NK-92 treated with Interleukin-12 subunit alpha and Interleukin-12 subunit beta, amount 100 ng/mL, for 24 hours (cell line): ENCODE results near the gene UBE2E2.
"Not testable (repeated sequence)": the region's sequence is repeated elsewhere in the genome, so short reads cannot be mapped to it uniquely, and the experiment has no call there.

Source experiments
- DNase-seq: peaks from one replicate; lab custom pipeline; 2025; lab: John Stamatoyannopoulos, UW

Gene UBE2E2

GRCh38 chr3:23588547-23588946 is 385.4 kb downstream of the UBE2E2 start:
- DNase-seq = no peak

DNA sequence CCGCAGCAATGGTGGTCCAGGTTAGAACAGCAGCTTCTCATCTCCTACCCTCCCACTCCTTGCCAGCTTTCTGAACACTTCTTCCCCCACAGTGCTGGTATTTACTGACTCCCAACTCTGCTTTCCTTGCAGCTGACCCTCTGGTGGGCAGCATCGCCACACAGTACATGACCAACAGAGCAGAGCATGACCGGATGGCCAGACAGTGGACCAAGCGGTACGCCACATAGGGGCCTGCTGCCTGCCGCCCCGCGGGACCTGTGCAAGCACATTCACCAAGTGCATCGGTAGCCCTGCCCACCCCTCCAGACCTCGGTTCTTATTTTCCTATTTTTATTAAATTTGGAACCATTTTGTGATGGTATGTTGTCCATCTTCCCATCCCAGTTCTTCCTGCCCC is 386.5 kb downstream of the UBE2E2 start:
- DNase-seq = no peak

GRCh38 chr3:23590424-23591273 is 387.5 kb downstream of the UBE2E2 start:
- no peak for DNase-seq

DNA sequence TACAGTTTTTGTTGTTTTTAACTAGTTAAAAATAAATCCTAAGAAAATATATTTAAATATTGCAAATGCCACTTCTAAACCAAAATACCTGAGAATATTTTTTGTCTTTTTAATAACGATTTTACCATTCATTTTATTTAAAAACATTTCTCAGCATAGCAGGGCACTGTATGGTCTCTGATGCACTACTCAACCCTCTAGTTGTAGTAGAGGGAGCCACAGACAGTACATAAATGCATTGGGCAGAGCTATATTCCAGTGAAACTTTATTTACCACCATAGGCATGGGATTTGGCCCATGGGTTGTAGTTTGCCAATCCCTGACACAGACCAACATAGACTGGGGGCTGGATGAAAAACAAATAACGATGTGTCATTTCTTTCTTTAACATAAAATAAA is 388.2 kb downstream of the UBE2E2 start:
- DNase-seq = no peak

DNA sequence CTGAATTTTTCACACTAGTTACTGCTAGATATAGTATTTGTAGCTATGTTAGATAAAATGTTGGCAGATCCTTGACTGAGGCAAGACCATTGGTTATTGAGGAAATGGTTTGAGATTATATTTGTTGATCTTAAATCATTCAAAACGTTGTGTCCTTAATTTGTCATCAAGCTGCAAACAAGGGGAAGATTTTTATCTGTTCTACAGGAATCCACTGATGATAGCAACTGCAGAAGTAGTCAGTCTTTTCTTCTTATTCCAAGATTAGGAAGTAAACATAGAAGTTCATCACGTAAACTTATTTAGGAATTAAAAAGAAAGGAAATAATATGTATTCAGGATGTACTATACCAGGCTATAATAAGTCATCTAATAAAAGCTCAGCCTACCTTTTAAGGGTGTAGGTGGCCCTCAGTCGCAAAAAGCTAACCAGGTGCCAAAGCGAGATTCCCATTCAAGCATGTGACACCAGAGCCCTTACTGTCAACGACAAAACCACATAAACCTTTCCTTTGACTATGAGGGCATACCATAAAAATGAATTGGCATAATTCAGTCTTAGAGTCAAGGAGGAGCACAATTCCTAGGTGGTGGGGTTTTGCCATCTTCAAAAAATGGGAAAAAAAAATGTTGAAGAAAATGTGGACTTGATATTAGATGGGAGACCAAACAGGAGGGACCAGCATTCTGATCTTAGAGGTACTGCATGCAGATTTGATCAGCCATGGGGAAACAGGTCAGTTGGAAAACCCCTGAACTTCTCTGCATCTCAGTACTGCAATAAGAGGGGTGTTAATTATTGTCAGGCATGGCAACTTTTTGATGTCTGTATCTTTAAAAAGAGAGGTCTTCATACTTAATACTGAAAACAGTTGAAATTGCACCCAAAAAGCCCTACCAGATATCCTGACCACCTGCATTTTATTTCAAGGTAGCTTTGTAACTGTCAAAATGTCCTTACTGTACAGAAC is 390.1 kb downstream of the UBE2E2 start:
- no peak for DNase-seq

DNA sequence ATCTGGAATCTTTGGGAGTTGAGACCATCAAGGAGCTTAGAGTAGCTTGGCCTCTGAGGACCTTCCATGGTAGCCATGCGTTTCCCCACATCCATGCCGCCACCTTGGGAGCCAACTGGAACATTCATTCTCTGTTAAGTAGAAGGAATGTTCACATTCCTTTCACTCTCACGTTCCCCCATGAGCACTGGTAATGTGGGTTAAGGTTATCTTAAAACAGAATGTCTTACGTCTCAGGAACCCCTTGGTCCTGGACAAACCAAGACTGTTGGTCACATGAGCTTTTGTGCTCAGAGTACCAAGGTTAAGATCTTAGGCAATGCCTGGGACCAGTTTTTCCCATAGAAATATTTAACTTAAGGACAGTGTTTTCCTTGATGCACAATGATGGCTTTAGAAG is 390.9 kb downstream of the UBE2E2 start:
- no peak for DNase-seq

DNA sequence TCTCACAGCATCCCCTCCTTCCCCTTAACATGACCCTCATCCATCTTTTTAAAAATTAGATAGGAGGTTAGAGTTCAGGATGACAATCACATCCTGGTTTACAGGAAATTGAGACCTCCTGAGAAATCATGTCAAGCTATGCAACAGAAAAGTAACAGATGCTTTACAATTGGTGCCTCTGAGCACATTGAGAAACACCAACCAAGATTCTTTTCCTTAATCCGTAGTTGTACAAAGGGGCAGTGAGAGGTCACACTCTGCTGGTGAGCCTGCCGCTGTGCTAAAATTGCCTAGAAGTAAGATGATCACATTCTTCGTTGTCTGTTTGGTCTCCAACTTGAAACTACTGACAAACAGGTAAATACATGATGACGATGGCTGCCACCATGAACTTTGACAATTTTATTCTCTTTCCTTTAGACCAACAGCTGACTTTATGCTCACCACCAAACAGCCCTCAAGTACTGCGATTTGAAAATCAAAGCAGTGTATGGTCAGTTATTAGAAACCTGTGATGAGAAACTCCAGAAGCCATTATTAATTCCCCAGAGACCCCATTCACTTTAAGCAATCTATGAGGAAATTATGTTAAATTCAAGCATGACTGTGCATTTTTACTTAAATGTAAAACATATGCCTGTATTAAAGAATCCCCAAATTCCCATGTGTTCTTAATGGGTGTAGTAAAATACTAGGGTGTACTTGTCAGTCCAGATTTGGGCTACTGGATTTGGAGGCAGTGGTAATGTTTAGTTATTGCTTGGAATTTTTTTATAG is 392.0 kb downstream of the UBE2E2 start:
- no peak for DNase-seq

- no peak for DNase-seq
Observed at GRCh38 chr3:23595851-23596250, 392.7 kb downstream of the UBE2E2 start.

DNA sequence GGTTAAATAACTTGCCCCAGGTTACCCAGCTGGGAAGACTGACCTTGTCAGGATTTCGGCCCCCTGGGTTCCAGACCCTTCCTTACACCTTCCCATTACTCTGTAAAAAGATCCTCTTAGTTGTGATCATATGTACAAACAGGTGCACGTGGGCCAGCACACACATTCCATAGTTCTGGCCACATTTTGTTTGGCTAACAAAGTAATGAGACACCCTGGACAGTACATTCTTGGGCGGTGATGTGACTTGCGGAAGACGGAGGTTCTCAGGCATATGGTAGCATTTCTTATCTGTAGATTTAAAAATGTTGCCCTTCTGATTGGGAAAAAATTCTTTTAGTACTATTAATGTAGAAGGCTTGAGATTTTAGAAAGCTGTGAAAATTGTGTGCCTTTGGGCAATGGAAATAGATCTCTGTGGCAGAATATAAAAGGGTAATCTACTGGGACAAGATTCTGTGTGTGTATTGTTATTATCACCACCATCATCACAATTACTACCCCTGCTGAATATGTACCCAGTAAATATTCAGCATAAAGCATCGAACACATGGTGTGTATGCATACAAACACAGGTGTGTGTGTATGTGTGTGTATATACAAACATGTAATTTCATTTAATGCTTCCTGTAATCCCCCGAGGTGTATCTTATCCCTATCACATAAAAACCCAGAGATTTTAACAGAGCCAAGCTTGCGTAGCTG is 397.2 kb downstream of the UBE2E2 start:
- no peak for DNase-seq

DNA sequence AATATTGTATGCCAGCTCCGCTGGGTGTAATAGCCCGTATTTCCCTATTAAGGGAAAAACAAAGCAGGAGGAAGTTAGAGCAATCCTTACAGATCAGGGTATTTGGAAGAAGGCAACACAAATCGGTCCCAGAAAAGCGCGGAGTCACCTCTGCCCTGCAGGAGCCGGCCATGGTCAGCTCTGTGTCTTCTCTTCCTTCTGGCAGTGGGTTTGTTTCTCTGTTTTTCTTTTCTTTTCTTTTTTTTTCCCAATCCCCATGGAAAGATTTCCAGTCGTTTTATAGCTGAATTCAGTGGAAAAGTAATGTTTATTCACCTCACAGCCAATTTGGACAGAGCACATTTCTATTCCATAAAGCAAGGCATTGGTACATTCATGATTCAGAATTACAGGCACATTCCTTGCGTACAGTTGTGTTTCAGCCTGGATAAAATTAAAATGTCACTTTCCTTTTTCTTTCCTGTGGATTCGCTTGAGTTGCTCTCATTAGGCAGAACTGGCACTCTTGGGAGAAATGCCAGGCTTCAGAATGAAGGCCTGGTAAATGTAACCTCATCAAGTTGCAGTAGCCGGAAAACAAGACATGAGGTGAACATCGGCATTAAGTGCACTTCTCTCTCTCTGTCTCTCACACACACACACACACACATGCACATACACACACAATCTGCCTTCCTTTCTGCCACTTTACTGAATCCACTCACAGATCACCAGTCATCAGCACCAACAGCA is 398.1 kb downstream of the UBE2E2 start:
- DNase-seq = no peak

DNA sequence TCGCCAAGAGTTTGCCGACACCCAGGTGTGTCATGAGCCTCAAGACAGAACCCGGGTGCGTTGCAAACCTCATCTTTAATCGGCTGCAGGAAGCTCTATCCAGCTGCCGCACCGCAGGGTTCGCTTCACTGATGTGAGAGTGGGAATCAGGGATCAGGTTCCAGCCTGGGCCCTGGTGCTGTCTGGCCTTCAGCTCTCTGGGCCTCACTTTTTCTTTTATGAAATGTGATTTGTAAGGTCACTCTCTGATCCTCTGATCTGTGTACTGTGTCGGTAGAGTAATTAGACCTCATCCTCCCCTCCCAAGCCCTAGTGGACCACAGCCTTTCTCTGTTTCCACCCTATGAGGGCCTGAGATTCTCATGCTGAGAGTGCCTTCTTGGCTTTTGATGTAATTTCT is 399.8 kb downstream of the UBE2E2 start:
- DNase-seq = no peak

- DNase-seq = no peak
Observed at GRCh38 chr3:23607184-23607847, 404.2 kb downstream of the UBE2E2 start.

GRCh38 chr3:23608650-23609049 is 405.5 kb downstream of the UBE2E2 start:
- no peak for DNase-seq

- DNase-seq = no peak
Observed at GRCh38 chr3:23611737-23612295, 408.7 kb downstream of the UBE2E2 start.

GRCh38 chr3:23612296-23612891 is 409.3 kb downstream of the UBE2E2 start:
- DNase-seq = no peak

DNA sequence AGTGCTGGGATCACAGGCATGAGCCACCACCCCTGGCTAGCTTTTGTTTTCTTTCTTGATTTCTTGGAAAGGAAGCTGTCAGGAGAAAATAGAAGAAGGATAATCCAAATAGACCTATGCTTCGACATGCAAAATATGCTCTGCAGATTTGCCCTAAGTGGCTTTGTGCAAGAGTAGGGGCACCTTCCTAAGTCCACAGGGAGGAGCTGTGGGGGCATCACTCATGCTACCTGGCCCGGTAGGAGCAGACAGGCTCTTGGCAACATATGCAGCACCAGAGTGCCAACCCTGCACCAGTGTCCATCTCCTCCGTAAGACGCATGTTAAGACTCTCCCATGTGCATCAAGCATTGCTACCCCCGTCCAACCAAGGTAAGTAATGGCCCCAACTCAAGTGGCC is 411.9 kb downstream of the UBE2E2 start:
- DNase-seq = no peak

DNA sequence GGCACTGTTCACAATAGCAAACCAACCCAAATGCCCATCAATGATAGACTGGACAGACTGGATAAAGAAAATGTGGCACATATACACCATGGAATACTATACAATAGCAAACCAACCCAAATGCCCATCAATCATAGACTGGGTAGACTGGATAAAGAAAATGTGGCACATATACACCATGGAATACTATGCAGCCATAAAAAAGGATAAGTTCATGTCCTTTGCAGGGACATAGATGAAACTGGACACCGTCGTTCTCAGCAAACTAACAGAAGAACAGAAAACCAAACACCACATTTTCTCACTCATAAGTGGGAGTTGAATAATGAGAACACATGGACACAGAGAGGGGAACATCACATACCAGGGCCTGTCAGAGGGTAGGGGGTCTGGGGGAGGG is 415.3 kb downstream of the UBE2E2 start:
- DNase-seq = not testable (repeated sequence)

DNA sequence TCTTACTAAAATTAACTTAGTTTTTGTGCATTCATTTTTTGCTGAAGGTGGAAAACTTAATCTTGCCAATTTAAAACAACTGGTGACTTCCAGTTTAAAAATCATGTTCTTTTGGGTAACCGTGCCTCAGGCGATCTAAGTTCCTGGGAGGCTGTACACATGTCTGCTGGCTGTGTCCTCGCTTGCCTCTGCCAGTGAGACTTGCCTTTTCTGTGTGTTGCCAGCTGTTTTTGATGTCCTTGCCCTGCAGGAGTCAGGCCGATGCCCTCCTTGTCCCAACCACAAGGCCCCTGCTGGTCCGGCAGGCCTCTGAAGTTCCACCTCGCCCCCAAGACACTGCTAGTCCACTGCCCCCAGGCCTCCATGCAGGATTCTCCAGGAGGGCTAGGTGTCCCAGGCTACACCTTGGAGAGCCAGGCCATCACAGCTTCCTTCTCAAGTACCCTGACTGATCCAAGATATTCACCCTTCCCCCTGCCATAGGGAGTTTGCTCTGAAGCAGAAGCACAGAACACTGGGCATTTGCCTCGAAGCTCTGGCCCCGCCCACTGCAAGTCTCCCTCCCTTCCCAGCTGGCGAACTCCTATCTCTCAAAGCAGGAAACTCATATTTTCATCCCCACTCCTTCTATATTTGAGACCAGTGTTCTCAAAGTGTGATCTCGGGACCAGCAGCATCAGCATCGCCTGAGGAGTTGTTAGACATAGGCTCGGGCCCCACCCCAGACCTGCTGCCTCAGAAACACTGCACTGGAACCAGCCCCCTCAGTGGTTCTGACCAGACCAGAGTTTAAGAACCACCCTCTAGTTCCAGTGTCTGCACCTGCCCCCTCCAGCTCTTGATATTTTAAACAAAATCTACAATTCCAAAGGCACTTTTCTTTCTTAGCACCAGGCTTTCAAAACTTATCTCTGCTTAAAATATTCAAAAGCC is 416.8 kb downstream of the UBE2E2 start:
- DNase-seq = no peak
